Measurements from ENCODE around the gene SLC25A47. TPM values are rescaled to one million over a fixed set of nuclear protein-coding genes. Genes with fewer than 3 reads are reported as not detected.

SLC25A47 gene
- total RNA-seq, 6 experiments from 2014 or later: not detected

GRCh38 chr14:100345711-100346110, 22.6 kb downstream of the SLC25A47 start:
- Mint-ChIP-seq H3K27me3 (ENCODE audit: insufficient read depth) (no peaks in the 10 kb centered on the region; the same call in 1 of the 2 replicates), H3K27ac (no peak overlapping the region), H3K36me3 (ENCODE audit: low read depth) (peaks cover 11% of the 10 kb centered on the region), H3K9me3 (no peaks in the 10 kb centered on the region), H3K4me3 (no peak overlapping the region), H3K4me1 (ENCODE audit: low read depth) (peaks cover 11% of the 10 kb centered on the region)
- no peak for DNase-seq
- TF ChIP-seq CTCF (IDR thresholded peaks at IDR 0.05): no peak

GRCh38 chr14:100346306-100347091, 23.4 kb downstream of the SLC25A47 start:
- H3K9me3 Mint-ChIP-seq: no peaks in the 10 kb centered on the region
- no peak overlapping the region for H3K27ac Mint-ChIP-seq
- H3K4me3 Mint-ChIP-seq: no peak overlapping the region
- DNase-seq: no peak
- peaks cover 19% of the 10 kb centered on the region for H3K36me3 Mint-ChIP-seq (ENCODE audit: low read depth)
- no peak for TF ChIP-seq CTCF (IDR thresholded peaks at IDR 0.05)
- H3K27me3 Mint-ChIP-seq (ENCODE audit: insufficient read depth): no peaks in the 10 kb centered on the region; the same call in 1 of the 2 replicates
- H3K4me1 Mint-ChIP-seq (ENCODE audit: low read depth): peaks cover 4% of the 10 kb centered on the region

GRCh38 chr14:100348253-100348729, 25.2 kb downstream of the SLC25A47 start:
- Mint-ChIP-seq H3K4me1 (ENCODE audit: low read depth) (no peaks in the 10 kb centered on the region), H3K27ac (no peak overlapping the region), H3K4me3 (no peak overlapping the region), H3K9me3 (no peaks in the 10 kb centered on the region), H3K27me3 (ENCODE audit: insufficient read depth) (no peaks in the 10 kb centered on the region; the same call in 1 of the 2 replicates), H3K36me3 (ENCODE audit: low read depth) (peaks cover 22% of the 10 kb centered on the region)
- no peak for TF ChIP-seq CTCF (IDR thresholded peaks at IDR 0.05)
- no peak for DNase-seq

GRCh38 chr14:100348784-100349685, 25.9 kb downstream of the SLC25A47 start:
- no peak for DNase-seq
- TF ChIP-seq CTCF (IDR thresholded peaks at IDR 0.05): no peak
- H3K4me1 Mint-ChIP-seq (ENCODE audit: low read depth): no peaks in the 10 kb centered on the region
- no peaks in the 10 kb centered on the region; the same call in 1 of the 2 replicates for H3K27me3 Mint-ChIP-seq (ENCODE audit: insufficient read depth)
- peaks cover 18% of the 10 kb centered on the region for H3K36me3 Mint-ChIP-seq (ENCODE audit: low read depth)
- H3K4me3 Mint-ChIP-seq: no peak overlapping the region
- H3K9me3 Mint-ChIP-seq: no peaks in the 10 kb centered on the region
- no peak overlapping the region for H3K27ac Mint-ChIP-seq

- no peak overlapping the region for H3K4me3 Mint-ChIP-seq
Observed at GRCh38 chr14:100350276-100350926, 27.3 kb downstream of the SLC25A47 start.

More at GRCh38 chr14:100350276-100350926, 27.3 kb downstream of the SLC25A47 start:
- Mint-ChIP-seq H3K9me3 (no peaks in the 10 kb centered on the region), H3K4me1 (ENCODE audit: low read depth) (no peaks in the 10 kb centered on the region), H3K36me3 (ENCODE audit: low read depth) (peaks cover 18% of the 10 kb centered on the region), H3K27me3 (ENCODE audit: insufficient read depth) (no peaks in the 10 kb centered on the region; the same call in 1 of the 2 replicates), H3K27ac (no peak overlapping the region)
- no peak for TF ChIP-seq CTCF (IDR thresholded peaks at IDR 0.05)
- no peak for DNase-seq
